Dendritic cell treated with granulocyte-macrophage colony-stimulating factor and Interleukin-4, amounts not matched to agents 40 ng/mL and 50 ng/mL, for 4 days (primary cell): ENCODE measurements around the gene RGS7.

Source experiments
- H3K27ac Mint-ChIP-seq: one replicate; pipeline ENCODE4 v1.8.0; 2022; ENCODE audit warnings: mild to moderate bottlenecking, mixed read lengths
- H3K27me3 Mint-ChIP-seq: one replicate; pipeline ENCODE4 v1.8.0; 2022; ENCODE audit warnings: mild to moderate bottlenecking, mixed read lengths
- H3K36me3 Mint-ChIP-seq: one replicate; pipeline ENCODE4 v1.8.0; 2022; ENCODE audit warnings: low read depth, mixed read lengths
- H3K4me1 Mint-ChIP-seq: one replicate; pipeline ENCODE4 v1.8.0; 2022; ENCODE audit warnings: low read depth, mixed read lengths
- H3K4me3 Mint-ChIP-seq: one replicate; pipeline ENCODE4 v1.8.0; 2022; ENCODE audit warnings: mild to moderate bottlenecking, moderate library complexity, mixed read lengths
- H3K9me3 Mint-ChIP-seq: one replicate; pipeline ENCODE4 v1.8.0; 2022; ENCODE audit warnings: mixed read lengths
- intact Hi-C: fragments of 100-400 bp; cut with micrococcal nuclease; formaldehyde crosslinking; loops from one replicate; pipeline ENCODE4 v1.15.0; 2022

Gene RGS7

GRCh38 chr1:241272828-241273227 lies 84.2 kb downstream of the RGS7 start:
- H3K27me3 Mint-ChIP-seq, result no peaks in the 10 kb centered on the region
- intact Hi-C loops, result no loop called here
- no peaks in the 10 kb centered on the region for H3K4me1 Mint-ChIP-seq
- no peaks in the 10 kb centered on the region for H3K36me3 Mint-ChIP-seq
- H3K9me3 Mint-ChIP-seq, result peaks cover 73% of the 10 kb centered on the region
- no peak overlapping the region for H3K27ac Mint-ChIP-seq
- H3K4me3 Mint-ChIP-seq, result no peak overlapping the region

- Mint-ChIP-seq H3K4me1 (no peaks in the 10 kb centered on the region), H3K36me3 (no peaks in the 10 kb centered on the region), H3K27me3 (no peaks in the 10 kb centered on the region), H3K9me3 (peaks cover 77% of the 10 kb centered on the region), H3K27ac (no peak overlapping the region), H3K4me3 (no peak overlapping the region)
- intact Hi-C loops, result no loop called here
Observed at GRCh38 chr1:241271427-241271826, 85.6 kb downstream of the RGS7 start.

GRCh38 chr1:241270016-241270415 lies 87.0 kb downstream of the RGS7 start:
- Mint-ChIP-seq H3K9me3 (peaks cover 80% of the 10 kb centered on the region), H3K27me3 (no peaks in the 10 kb centered on the region), H3K36me3 (no peaks in the 10 kb centered on the region), H3K27ac (no peak overlapping the region), H3K4me3 (no peak overlapping the region), H3K4me1 (no peaks in the 10 kb centered on the region)
- intact Hi-C loops, result no loop called here

- H3K27me3 Mint-ChIP-seq, result no peaks in the 10 kb centered on the region
- H3K4me3 Mint-ChIP-seq, result no peak overlapping the region
Observed at GRCh38 chr1:241269116-241269515, 87.9 kb downstream of the RGS7 start.

GRCh38 chr1:241266121-241266520 lies 90.9 kb downstream of the RGS7 start:
- no peak overlapping the region for H3K4me3 Mint-ChIP-seq
- H3K9me3 Mint-ChIP-seq, result peaks cover 52% of the 10 kb centered on the region
- H3K4me1 Mint-ChIP-seq, result no peaks in the 10 kb centered on the region
- H3K27ac Mint-ChIP-seq, result no peak overlapping the region
- intact Hi-C loops, result no loop called here
- no peaks in the 10 kb centered on the region for H3K27me3 Mint-ChIP-seq
- no peaks in the 10 kb centered on the region for H3K36me3 Mint-ChIP-seq

More at GRCh38 chr1:241269116-241269515, 87.9 kb downstream of the RGS7 start:
- H3K9me3 Mint-ChIP-seq, result peaks cover 81% of the 10 kb centered on the region
- H3K4me1 Mint-ChIP-seq, result no peaks in the 10 kb centered on the region
- no peak overlapping the region for H3K27ac Mint-ChIP-seq
- intact Hi-C loops, result no loop called here
- H3K36me3 Mint-ChIP-seq, result no peaks in the 10 kb centered on the region

GRCh38 chr1:241265428-241265827 lies 91.6 kb downstream of the RGS7 start:
- H3K4me1 Mint-ChIP-seq, result no peaks in the 10 kb centered on the region
- no peaks in the 10 kb centered on the region for H3K27me3 Mint-ChIP-seq
- intact Hi-C loops, result no loop called here
- peaks cover 50% of the 10 kb centered on the region for H3K9me3 Mint-ChIP-seq
- no peak overlapping the region for H3K4me3 Mint-ChIP-seq
- H3K36me3 Mint-ChIP-seq, result no peaks in the 10 kb centered on the region
- no peak overlapping the region for H3K27ac Mint-ChIP-seq

GRCh38 chr1:241263346-241263745 lies 93.7 kb downstream of the RGS7 start:
- peaks cover 39% of the 10 kb centered on the region for H3K9me3 Mint-ChIP-seq
- H3K36me3 Mint-ChIP-seq, result no peaks in the 10 kb centered on the region

GRCh38 chr1:241253471-241253870 lies 103.5 kb downstream of the RGS7 start:
- Mint-ChIP-seq H3K27me3 (no peaks in the 10 kb centered on the region), H3K9me3 (peaks cover 33% of the 10 kb centered on the region), H3K4me3 (no peak overlapping the region)

More at GRCh38 chr1:241263346-241263745, 93.7 kb downstream of the RGS7 start:
- Mint-ChIP-seq H3K4me3 (no peak overlapping the region), H3K27ac (no peak overlapping the region), H3K4me1 (no peaks in the 10 kb centered on the region), H3K27me3 (no peaks in the 10 kb centered on the region)
- intact Hi-C loops, result no loop called here

GRCh38 chr1:241250465-241250864 lies 106.5 kb downstream of the RGS7 start:
- H3K9me3 Mint-ChIP-seq, result peaks cover 60% of the 10 kb centered on the region
- intact Hi-C loops, result no loop called here
- no peak overlapping the region for H3K27ac Mint-ChIP-seq
- H3K4me3 Mint-ChIP-seq, result no peak overlapping the region
- no peaks in the 10 kb centered on the region for H3K4me1 Mint-ChIP-seq
- H3K36me3 Mint-ChIP-seq, result no peaks in the 10 kb centered on the region
- H3K27me3 Mint-ChIP-seq, result no peaks in the 10 kb centered on the region

More at GRCh38 chr1:241253471-241253870, 103.5 kb downstream of the RGS7 start:
- intact Hi-C loops, result no loop called here
- Mint-ChIP-seq H3K36me3 (no peaks in the 10 kb centered on the region), H3K4me1 (no peaks in the 10 kb centered on the region), H3K27ac (no peak overlapping the region)

- Mint-ChIP-seq H3K4me3 (no peak overlapping the region), H3K36me3 (no peaks in the 10 kb centered on the region), H3K27ac (no peak overlapping the region), H3K4me1 (no peaks in the 10 kb centered on the region), H3K27me3 (no peaks in the 10 kb centered on the region), H3K9me3 (peaks cover 17% of the 10 kb centered on the region)
- intact Hi-C loops, result no loop called here
Observed at GRCh38 chr1:241240069-241240468, 116.9 kb downstream of the RGS7 start.

- intact Hi-C loops, result no loop called here
- H3K4me3 Mint-ChIP-seq, result no peak overlapping the region
- no peaks in the 10 kb centered on the region for H3K27me3 Mint-ChIP-seq
- H3K4me1 Mint-ChIP-seq, result no peaks in the 10 kb centered on the region
- no peak overlapping the region for H3K27ac Mint-ChIP-seq
- no peaks in the 10 kb centered on the region for H3K36me3 Mint-ChIP-seq
- peaks cover 7% of the 10 kb centered on the region for H3K9me3 Mint-ChIP-seq
Observed at GRCh38 chr1:241237873-241238272, 119.1 kb downstream of the RGS7 start.

- no peaks in the 10 kb centered on the region for H3K36me3 Mint-ChIP-seq
- no peak overlapping the region for H3K4me3 Mint-ChIP-seq
- H3K4me1 Mint-ChIP-seq, result no peaks in the 10 kb centered on the region
- no peaks in the 10 kb centered on the region for H3K27me3 Mint-ChIP-seq
- H3K27ac Mint-ChIP-seq, result no peak overlapping the region
- intact Hi-C loops, result no loop called here
- no peaks in the 10 kb centered on the region for H3K9me3 Mint-ChIP-seq
Observed at GRCh38 chr1:241235256-241235897, 121.6 kb downstream of the RGS7 start.

- Mint-ChIP-seq H3K4me3 (no peak overlapping the region), H3K4me1 (no peaks in the 10 kb centered on the region), H3K36me3 (no peaks in the 10 kb centered on the region), H3K27ac (no peak overlapping the region), H3K9me3 (peaks cover 8% of the 10 kb centered on the region), H3K27me3 (no peaks in the 10 kb centered on the region)
- intact Hi-C loops, result no loop called here
Observed at GRCh38 chr1:241229711-241230110, 127.3 kb downstream of the RGS7 start.

GRCh38 chr1:241229216-241229615 lies 127.8 kb downstream of the RGS7 start:
- no peak overlapping the region for H3K4me3 Mint-ChIP-seq
- intact Hi-C loops, result no loop called here
- H3K27ac Mint-ChIP-seq, result no peak overlapping the region
- H3K4me1 Mint-ChIP-seq, result no peaks in the 10 kb centered on the region
- no peaks in the 10 kb centered on the region for H3K36me3 Mint-ChIP-seq
- peaks cover 8% of the 10 kb centered on the region for H3K9me3 Mint-ChIP-seq
- H3K27me3 Mint-ChIP-seq, result no peaks in the 10 kb centered on the region

GRCh38 chr1:241228339-241228738 lies 128.7 kb downstream of the RGS7 start:
- Mint-ChIP-seq H3K27me3 (no peaks in the 10 kb centered on the region), H3K36me3 (no peaks in the 10 kb centered on the region), H3K4me3 (no peak overlapping the region), H3K27ac (no peak overlapping the region), H3K4me1 (no peaks in the 10 kb centered on the region), H3K9me3 (peaks cover 11% of the 10 kb centered on the region)
- intact Hi-C loops, result no loop called here
